ENCODE measurements around the gene TMED4.

DNA sequence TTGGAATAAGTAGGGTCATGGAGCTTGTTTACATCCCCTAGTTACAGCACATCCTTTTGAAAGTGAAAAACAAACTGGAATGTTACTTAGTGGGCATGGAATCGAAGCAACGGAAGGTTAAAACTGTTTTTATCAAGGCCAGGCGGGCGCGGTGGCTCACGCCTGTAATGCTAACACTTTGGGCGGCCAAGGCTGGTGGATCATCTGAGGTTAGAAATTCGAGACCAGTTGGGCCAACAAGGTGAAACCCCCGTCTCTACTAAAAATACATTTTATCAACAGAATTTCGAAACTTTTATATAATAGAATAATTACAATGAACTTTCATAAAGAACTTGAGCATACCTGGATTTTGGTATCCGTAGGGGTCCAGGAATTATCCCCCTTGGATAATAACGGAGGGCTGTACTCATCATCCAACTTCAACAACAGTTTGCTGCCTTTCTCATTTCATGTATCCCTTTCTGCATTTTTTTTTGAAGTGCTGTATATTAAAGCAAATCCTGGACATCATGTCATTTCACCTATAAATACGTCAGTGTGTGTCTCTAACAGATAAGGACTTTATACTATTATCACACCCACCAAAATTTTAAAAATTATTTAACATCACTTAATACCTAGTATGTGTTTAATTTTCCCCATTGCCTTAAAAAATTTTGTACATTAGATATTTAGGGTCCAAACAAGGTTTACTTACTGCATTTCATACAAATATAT lies 1.3 kb upstream of the TMED4 start:
- TF ChIP-seq CTCF (IDR thresholded peaks at IDR 0.05) (no peak), POLR2A (IDR thresholded peaks at IDR 0.05) (no peak)

Data from esophagus squamous epithelium (tissue), 4 donors.